Choroid plexus epithelial cell (primary cell): ENCODE data around the gene PAPSS1.

Experiments used
- DNase-seq: peaks from one replicate; pipeline ENCODE4 v3.0.0-alpha.2; 2010; ENCODE audit warnings: low read depth
- H3K4me3 ChIP-seq: 2 replicates; pipeline ENCODE4 v1.5.1; 2011; ENCODE audit warnings: low read depth, mild to moderate bottlenecking, control low read depth, low read length, moderate library complexity
- TF ChIP-seq, protein P1 (sequence below): conservative IDR thresholded peaks from 2 replicates; pipeline ENCODE4 v1.5.1; 2011; ENCODE audit warnings: low read depth, mild to moderate bottlenecking, control low read depth, inconsistent platforms, low read length, moderate library complexity

Gene PAPSS1

DNA sequence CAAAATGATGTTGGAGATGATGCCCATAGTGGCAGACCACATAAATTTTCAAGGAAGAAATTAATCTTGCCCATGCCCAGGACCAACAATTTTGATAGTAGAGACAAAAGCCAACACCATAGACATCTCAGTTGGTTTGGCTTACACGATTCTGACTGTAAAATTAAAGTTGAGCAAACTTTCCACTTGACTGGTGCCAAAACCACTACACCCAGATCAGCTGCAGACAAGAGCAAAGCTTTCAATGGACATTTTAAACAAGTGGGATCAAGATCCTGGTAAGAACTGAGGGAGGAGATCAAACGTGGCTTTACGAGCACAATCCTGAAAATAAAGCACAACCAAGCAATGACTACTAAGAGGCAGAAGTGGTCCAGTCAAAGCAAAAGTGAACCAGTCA is 90.7 kb downstream of the PAPSS1 start:
- no peak for DNase-seq
- TF ChIP-seq, protein P1, sequence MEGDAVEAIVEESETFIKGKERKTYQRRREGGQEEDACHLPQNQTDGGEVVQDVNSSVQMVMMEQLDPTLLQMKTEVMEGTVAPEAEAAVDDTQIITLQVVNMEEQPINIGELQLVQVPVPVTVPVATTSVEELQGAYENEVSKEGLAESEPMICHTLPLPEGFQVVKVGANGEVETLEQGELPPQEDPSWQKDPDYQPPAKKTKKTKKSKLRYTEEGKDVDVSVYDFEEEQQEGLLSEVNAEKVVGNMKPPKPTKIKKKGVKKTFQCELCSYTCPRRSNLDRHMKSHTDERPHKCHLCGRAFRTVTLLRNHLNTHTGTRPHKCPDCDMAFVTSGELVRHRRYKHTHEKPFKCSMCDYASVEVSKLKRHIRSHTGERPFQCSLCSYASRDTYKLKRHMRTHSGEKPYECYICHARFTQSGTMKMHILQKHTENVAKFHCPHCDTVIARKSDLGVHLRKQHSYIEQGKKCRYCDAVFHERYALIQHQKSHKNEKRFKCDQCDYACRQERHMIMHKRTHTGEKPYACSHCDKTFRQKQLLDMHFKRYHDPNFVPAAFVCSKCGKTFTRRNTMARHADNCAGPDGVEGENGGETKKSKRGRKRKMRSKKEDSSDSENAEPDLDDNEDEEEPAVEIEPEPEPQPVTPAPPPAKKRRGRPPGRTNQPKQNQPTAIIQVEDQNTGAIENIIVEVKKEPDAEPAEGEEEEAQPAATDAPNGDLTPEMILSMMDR = no peak
- no peak overlapping the region for H3K4me3 ChIP-seq

DNA sequence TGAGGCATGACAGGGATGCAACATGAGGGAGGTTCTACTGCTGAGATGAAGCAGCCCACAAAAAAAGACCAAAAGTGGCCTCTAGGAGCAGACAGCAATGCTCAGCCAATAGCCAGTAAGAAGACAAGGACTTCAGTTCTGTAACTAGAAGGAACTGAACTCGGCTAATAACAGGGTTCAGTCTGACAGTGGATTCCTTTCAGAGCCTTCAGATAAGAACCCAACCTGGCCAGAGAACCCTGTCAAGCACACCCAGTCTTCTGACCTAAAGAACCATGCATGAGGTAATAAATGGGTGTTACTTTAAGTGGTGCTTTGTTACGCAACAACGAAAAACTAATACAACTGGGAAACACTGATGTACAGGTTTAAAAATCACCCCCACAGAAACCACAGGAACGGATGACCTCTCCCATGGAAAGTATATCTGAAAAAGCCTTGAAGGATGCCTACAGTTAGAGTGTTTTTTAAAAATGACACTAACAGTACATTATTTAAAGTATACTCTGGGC is 94.6 kb downstream of the PAPSS1 start:
- no peak overlapping the region for H3K4me3 ChIP-seq
- peak; percentile 11 for DNase-seq
- TF ChIP-seq, protein P1 = no peak

DNA sequence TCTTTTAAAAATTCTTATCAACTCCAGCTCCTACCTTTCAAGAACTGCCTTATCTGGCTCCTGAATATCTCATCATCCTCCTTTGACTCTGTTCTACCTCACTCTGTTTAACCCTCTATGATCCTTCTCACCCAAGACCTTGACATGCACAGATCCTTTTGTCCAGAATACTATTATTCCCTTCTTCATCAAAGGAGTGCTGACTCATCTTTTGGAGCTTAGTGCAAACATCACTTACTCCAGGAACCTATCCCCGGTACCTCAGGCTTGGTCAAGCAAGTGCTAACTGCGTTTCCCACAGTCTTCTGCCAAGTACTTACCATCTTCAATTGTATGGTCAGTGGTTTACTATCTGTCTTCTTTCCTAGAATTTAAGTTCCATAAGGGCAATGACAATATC is 96.0 kb downstream of the PAPSS1 start:
- H3K4me3 ChIP-seq = no peak overlapping the region
- no peak for DNase-seq
- TF ChIP-seq, protein P1 = no peak

DNA sequence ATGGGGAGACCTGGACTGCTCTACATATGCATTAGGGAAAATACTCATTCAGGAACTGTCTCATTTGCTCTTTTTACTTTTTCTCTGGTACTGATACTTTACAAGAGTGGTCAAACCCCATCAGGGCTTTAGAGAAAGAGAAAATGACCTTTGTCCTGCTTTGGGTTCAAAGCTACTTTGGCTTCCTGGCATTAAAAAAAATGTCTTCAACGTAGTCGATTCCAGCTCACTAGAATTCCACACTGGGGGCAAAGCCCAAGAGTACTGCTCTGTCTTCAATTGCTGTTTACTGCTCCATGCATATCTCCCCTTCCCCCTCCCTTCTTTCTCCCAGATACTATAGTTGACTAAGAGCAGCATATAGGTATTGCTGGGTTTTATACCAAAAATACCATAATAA is 98.0 kb downstream of the PAPSS1 start:
- H3K4me3 ChIP-seq = no peak overlapping the region
- TF ChIP-seq, protein P1 = no peak

DNA sequence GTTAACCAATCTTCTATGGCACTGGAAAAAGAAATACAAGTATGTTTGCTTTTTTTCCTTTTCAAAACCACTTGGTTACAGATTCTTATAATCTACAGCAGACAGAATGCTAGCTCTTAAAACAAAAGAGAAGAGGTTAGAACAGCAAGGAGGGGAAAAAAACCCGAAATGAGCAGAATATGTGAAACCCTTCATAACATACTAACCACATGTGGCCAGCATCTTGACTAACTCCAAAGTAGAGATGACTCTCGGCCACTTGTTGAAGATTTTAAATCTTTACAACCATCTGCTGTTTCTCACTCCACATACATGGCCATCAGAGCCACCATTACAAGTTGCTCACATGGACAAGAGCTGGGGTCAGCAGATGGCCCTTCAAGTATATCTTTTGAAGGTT is 100.3 kb downstream of the PAPSS1 start:
- no peak for DNase-seq
- TF ChIP-seq, protein P1 = no peak
- H3K4me3 ChIP-seq = no peak overlapping the region

More for the DNA sequence above, 98.0 kb downstream of the PAPSS1 start:
- no peak for DNase-seq

DNA sequence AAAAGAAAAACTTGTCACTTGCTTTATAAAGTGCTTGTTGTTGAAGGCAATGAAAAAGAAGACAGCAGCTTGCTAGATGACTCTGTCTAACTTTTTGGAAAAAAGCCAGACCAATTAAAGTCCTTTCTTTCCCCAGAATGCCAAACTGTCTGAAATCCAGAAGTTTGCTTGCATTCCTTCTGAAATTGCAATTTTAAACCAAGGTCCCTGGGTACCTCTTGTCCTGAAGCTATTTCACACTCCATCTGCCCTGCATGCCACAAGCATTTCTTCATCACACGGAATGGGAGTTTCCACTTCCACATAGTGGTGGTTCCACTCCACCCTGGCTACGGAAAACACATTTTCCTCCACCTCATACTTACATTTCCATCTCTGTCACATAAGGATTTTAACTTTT is 101.0 kb downstream of the PAPSS1 start:
- TF ChIP-seq, protein P1 = no peak
- no peak overlapping the region for H3K4me3 ChIP-seq
- peak; percentile 88 for DNase-seq

DNA sequence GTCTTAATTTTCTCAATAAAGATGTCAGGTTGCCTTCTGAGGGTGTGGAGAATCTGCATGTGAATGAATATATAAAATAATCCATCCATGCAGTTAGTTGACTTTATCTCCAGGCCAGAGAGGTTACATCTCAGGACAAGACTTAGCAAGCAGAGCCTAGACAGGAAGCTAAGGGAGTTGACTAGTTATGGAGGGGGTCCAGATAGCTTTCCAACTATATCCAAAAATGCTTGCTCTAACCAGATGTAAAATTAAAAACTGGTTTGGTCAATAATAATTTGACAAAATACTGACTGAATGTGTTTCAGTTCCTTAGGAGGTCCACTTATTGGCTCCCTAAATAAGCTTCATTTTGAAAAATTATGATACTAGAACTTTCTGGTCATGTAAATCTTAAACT is 101.4 kb downstream of the PAPSS1 start:
- H3K4me3 ChIP-seq = no peak overlapping the region
- TF ChIP-seq, protein P1 = no peak

More for the DNA sequence above, 101.4 kb downstream of the PAPSS1 start:
- DNase-seq = no peak
